Measurements from ENCODE around the gene ACD.
"Not testable (repeated sequence)": the region's sequence is repeated elsewhere in the genome, so short reads cannot be mapped to it uniquely, and the experiment has no call there.

Gene ACD

DNA sequence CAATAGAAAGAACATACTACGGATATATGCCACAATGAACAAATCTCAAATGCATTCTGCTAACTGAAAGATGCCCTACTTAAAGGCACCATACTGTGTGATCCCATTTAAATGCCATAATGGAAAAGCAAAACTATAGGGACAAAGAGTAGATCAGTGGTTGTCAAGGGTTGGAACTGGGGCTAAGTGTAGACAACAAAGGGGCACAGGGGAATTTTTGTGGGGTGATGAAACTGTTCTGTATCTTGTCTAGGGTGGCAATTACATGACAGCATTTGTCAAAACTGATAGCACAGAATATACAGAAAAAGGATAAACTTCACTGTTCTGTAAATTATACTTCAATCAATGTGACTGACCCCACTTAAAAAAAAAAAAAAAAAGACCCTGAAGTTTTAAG is 41.4 kb upstream of the ACD start:
- Histone ChIP-seq H3K4me2 (no peak overlapping the region), H3K9me3 (replicated peaks in 1 of 11) (peaks cover 10 to 24% (median 16%) of the 10 kb centered on the region in 11 experiments), H3K27ac (no peak overlapping the region), H4K20me1 (peaks cover 0 to 72% (median 12%) of the 10 kb centered on the region in 11 experiments; a peak in 16 of 22 replicates), H3K27me3 (no peaks in the 10 kb centered on the region), H3K4me1 (peaks cover 0 to 7% (median 0%) of the 10 kb centered on the region in 10 experiments; a peak in 2 of 20 replicates), H3K36me3 (peaks cover 24 to 50% (median 34%) of the 10 kb centered on the region in 11 experiments), H3K4me3 (no peak overlapping the region), H3K9ac (no peak overlapping the region)
- TF ChIP-seq Cebpa-rat (IDR thresholded peaks at IDR 0.05): no peak

DNA sequence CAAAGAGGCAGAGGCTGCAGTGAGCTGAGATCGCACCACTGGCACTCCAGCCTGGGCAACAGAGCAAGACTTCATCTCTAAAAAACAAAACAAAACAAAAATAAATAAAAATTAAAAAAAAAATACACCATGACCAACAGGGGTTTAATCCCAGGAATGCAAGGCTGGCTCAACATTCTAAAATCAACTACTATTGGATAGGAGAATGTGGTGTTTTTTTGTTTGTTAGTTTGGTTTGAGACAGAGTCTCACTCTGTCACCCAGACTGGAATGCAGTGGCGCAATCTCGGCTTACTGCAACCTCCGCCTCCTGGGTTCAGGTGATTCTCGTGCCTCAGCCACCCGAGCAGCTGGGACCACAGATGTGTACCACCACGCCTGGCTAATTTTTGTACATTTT is 39.2 kb upstream of the ACD start:
- Histone ChIP-seq H3K4me1 (peaks cover 0 to 8% (median 2%) of the 10 kb centered on the region in 10 experiments; a peak in 7 of 20 replicates), H3K36me3 (peaks cover 24 to 42% (median 32%) of the 10 kb centered on the region in 11 experiments), H4K20me1 (peaks cover 0 to 80% (median 7%) of the 10 kb centered on the region in 11 experiments; a peak in 13 of 22 replicates), H3K4me3 (no peak overlapping the region), H3K27ac (no peak overlapping the region), H3K9me3 (replicated peaks in 1 of 11) (peaks cover 10 to 24% (median 16%) of the 10 kb centered on the region in 11 experiments), H3K4me2 (no peak overlapping the region), H3K27me3 (no peaks in the 10 kb centered on the region), H3K9ac (no peak overlapping the region)
- TF ChIP-seq Cebpa-rat (IDR thresholded peaks at IDR 0.05): no peak

DNA sequence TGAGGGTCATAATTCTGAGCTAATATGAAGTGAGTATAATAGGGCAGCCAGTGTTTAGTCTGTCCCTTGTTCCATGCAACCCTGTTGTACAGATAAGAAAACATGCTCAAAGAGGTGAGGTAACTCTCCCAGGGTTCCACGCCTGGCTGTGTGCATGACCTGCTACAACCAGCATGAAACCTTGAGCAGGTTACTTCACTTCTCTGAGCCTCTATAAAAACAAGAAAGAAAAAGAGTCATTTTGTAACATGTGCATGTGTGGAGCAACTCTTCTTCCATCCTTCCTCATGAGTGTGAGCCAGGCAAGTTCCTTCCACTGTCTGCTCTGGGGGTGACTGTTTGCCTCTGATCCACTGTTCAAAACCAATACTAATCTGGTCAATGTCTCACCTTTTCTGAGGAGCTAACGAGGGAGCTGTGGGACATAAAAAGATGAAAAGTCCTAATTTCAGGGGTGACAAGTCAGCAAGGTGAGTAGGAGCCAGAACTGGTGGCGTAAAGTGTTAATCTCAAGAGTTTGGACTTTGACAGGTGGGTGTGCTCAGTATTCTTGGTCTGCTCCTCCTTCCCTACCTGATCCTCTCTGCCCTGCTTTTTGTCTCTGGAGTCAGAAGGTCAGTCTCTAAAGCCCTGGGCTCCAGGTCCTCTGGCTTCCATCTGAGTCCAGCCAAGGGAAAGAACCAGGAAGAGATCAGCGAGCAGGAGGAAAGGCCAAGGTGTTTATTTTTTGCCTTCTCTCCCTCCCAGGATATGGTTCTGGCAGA is 37.5 kb upstream of the ACD start:
- Histone ChIP-seq H3K36me3 (peaks cover 24 to 38% (median 32%) of the 10 kb centered on the region in 11 experiments), H4K20me1 (peaks cover 0 to 80% (median 19%) of the 10 kb centered on the region in 11 experiments; a peak in 14 of 22 replicates), H3K4me2 (no peak overlapping the region), H3K9me3 (replicated peaks in 1 of 11) (peaks cover 10 to 24% (median 16%) of the 10 kb centered on the region in 11 experiments), H3K27me3 (no peaks in the 10 kb centered on the region), H3K9ac (no peak overlapping the region), H3K4me3 (no peak overlapping the region), H3K27ac (no peak overlapping the region), H3K4me1 (peaks cover 12 to 24% (median 16%) of the 10 kb centered on the region in 10 experiments; a peak in 19 of 20 replicates)
- TF ChIP-seq Cebpa-rat (IDR thresholded peaks at IDR 0.05): no peak

DNA sequence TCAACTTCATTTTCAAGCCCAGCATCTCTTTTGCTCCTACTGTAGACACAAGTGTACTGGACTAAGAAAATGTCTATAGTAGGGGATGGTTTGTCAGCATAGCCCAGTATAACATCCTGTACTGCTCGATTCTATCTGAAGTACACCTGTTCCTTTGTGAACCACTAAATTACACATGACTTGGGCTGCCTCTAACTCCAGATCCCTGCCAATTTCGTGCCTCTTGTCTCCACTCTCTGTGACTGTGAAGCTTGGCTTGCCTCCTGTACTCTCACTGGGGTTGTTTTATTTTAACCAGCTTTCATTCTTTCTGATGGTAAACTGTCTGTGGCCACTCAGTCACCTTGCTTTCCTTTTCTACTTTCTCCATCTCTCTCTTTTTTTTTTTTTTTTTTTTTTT is 34.6 kb upstream of the ACD start:
- Histone ChIP-seq H3K36me3 (peaks cover 20 to 51% (median 33%) of the 10 kb centered on the region in 11 experiments), H3K4me3 (no peak overlapping the region), H3K9ac (no peak overlapping the region), H3K4me1 (peaks cover 12 to 26% (median 20%) of the 10 kb centered on the region in 10 experiments; a peak in 19 of 20 replicates), H3K27ac (no peak overlapping the region; a peak in 1 of 22 replicates), H3K4me2 (no peak overlapping the region), H4K20me1 (peaks cover 0 to 84% (median 19%) of the 10 kb centered on the region in 11 experiments; a peak in 13 of 22 replicates), H3K9me3 (replicated peaks in 1 of 11) (peaks cover 7 to 12% (median 11%) of the 10 kb centered on the region in 11 experiments), H3K27me3 (no peaks in the 10 kb centered on the region)
- TF ChIP-seq Cebpa-rat (IDR thresholded peaks at IDR 0.05): no peak

DNA sequence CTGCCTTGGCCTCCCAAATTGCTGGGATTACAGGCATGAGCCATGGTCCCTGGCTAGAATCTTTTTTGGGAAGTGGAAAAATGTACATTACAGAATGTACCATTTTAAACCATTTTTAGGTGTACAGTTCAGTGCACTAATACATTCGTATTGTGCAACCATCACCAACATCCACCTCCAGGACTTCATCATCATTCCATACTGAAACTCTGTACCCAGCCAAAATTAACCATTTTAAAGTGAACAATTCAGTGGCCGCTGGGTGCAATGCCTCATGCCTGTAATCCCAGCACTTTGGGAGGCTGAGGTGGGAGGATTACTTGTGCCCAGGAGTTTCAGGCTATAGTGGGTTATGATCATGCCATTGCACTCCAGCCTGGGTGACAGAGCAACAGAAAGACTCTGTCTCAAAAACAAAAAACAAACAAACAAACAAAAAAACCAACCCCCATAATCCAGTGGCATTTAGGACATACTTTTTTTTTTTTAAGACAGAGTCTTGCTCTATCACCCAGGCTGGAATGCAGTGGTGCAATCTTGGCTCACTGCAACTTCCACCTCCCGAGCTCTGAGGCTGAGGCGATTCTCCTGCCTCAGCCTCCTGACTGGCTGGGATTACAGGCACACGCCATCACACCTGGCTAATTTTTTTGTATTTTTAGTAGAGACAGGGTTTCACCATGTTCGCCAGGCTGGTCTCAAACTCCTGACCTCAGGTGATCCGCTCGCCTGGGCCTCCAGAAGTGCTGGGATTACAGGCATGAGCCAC is 33.6 kb upstream of the ACD start:
- peaks cover 11 to 42% (median 24%) of the 10 kb centered on the region in 11 experiments; a peak in 21 of 22 replicates for H3K36me3 ChIP-seq
- peaks cover 0 to 80% (median 19%) of the 10 kb centered on the region in 11 experiments; a peak in 13 of 22 replicates for H4K20me1 ChIP-seq
- H3K9ac ChIP-seq; H3K4me3 ChIP-seq; H3K27me3 ChIP-seq; H3K9me3 ChIP-seq (replicated peaks in 1 of 11): not testable (repeated sequence)
- H3K4me1 ChIP-seq: peaks cover 12 to 30% (median 21%) of the 10 kb centered on the region in 10 experiments; a peak in 19 of 20 replicates
- peak overlapping the region in 10 of 11 experiments; percentile 15 to 55 (median 42); a peak in 16 of 22 replicates for H3K4me2 ChIP-seq
- 0 out of 22 replicates have a peak, but pooled peaks of 1 of the 11 experiments have one; percentile 34 for TF ChIP-seq Cebpa-rat (IDR thresholded peaks at IDR 0.05)
- peak overlapping the region in 6 of 11 experiments; percentile 1 to 46 (median 17); a peak in 3 of 22 replicates for H3K27ac ChIP-seq

DNA sequence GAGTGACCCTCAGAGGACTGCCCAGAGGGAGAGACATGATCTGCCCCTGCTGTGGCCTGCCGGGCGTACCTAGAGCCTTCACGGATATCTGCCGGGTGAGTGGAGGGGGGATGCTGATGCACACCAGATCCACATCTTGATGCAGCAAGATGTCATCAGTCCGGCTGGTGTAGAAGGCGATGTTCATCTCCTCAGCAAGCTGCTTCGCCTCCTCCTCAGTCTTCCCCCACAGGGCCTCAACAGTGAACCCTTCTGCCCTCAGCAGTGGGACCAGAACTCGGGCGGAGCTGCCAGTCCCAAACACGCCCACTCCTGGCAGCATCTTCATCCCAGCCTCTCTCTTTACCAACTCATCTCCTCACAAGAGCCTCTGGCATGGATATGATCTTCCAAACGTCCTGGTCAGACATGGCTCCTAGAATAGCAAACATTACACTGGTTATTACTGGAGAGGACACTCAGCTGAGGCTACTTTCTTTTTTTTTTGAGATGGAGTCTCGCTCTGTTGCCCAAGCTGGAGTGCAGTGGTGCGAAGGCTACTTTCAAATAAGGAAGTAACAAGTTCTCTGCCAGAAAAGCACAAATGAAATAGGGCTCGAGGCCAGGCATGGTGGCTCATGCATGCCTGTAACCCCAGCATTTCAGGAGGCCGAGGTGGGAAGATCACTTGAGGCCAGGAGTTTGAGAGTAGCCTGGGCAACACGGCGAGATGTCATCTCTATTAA is 25.5 kb upstream of the ACD start:
- H3K9me3 ChIP-seq (replicated peaks in 1 of 11): no peaks in the 10 kb centered on the region
- no peaks in the 10 kb centered on the region for H3K27me3 ChIP-seq
- peaks cover 0 to 28% (median 0%) of the 10 kb centered on the region in 11 experiments; a peak in 6 of 22 replicates for H4K20me1 ChIP-seq
- H3K27ac ChIP-seq: 0 out of 22 replicates have a peak overlapping the region, but pooled peaks of 2 of the 11 experiments have one; percentile 2 to 10
- H3K36me3 ChIP-seq: peaks cover 36 to 60% (median 56%) of the 10 kb centered on the region in 11 experiments
- no peak for TF ChIP-seq Cebpa-rat (IDR thresholded peaks at IDR 0.05)
- no peak overlapping the region for H3K9ac ChIP-seq
- H3K4me1 ChIP-seq: peaks cover 17 to 28% (median 22%) of the 10 kb centered on the region in 10 experiments
- no peak overlapping the region for H3K4me3 ChIP-seq
- H3K4me2 ChIP-seq: peak overlapping the region; percentile 7 to 63 (median 39)

DNA sequence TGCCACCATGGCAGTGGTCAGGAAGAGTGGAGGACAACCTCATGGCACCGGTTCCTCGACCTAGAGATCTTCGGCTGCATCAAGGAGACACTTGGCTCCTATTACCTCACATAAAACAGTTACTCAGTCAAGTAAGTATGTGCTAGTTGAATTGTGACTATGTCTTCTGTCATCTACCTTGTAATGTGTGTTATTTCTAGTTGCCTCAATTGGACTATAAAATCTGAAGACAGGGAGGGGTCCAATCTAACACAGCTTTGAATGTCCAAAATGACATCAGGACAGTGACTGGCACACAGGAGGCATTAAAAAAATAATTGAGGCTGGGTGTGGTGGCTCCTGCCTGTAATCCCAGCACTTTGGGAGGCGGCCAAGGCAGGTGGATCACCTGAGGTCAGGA is 23.7 kb upstream of the ACD start:
- Histone ChIP-seq H3K4me1 (peaks cover 17 to 24% (median 21%) of the 10 kb centered on the region in 10 experiments), H3K27me3 (no peaks in the 10 kb centered on the region), H3K4me2 (no peak overlapping the region), H3K4me3 (no peak overlapping the region), H4K20me1 (peaks cover 0 to 28% (median 0%) of the 10 kb centered on the region in 11 experiments; a peak in 6 of 22 replicates), H3K9ac (no peak overlapping the region), H3K9me3 (replicated peaks in 1 of 11) (no peaks in the 10 kb centered on the region), H3K36me3 (peaks cover 43 to 62% (median 56%) of the 10 kb centered on the region in 11 experiments), H3K27ac (no peak overlapping the region)
- TF ChIP-seq Cebpa-rat (IDR thresholded peaks at IDR 0.05): no peak

Data from BLaER1 treated with 17β-estradiol and CSF1 and Interleukin-3, amounts not matched to agents 10 nM and 100 nM (cell line).